ENCODE data around the gene DDX17.

GRCh38 chr22:38465673-38466490 is 40.2 kb downstream of the DDX17 start:
- no peak for TF ChIP-seq CTCF (IDR thresholded peaks at IDR 0.05 in 4 of 5, conservative IDR thresholded peaks at IDR 0.05 in 1 of 5)
- no peak for TF ChIP-seq POLR2A (IDR thresholded peaks at IDR 0.05)

All from gastrocnemius medialis (tissue), 4 donors.